HEK293 (cell line): ENCODE measurements around the gene TBX3.

ENCODE experiments used
- CTCF ChIA-PET: fragments of 350-600 bp; formaldehyde crosslinking; extraction: SDS; loops from one replicate; lab custom pipeline; 2021; ENCODE audit warnings: antibody characterized with exemption; lab: Yijun Ruan, JAX
- POLR2A ChIA-PET: fragments of 300-600 bp; formaldehyde crosslinking; extraction: SDS; loops from one replicate; lab custom pipeline; 2020; ENCODE audit warnings: antibody characterized with exemption, inconsistent platforms; lab: Yijun Ruan, JAX
- H3K27ac ChIP-seq: fragments of 200-500 bp; sonication (Bioruptor generic); 2 replicates; pipeline ENCODE4 v1.5.1; 2014; ENCODE audit warnings: low read depth, low read length, control low read depth, inconsistent platforms; ENCODE audit errors: extremely low read depth
- H3K36me3 ChIP-seq, 2 experiments: fragments of 200-500 bp in 1 of 2; sonication (Bioruptor generic) in 1 of 2; 1 replicate in 1 of 2; 2 replicates in 1 of 2; pipeline ENCODE4 v1.5.1; 2014 to 2017; ENCODE audit warnings: inconsistent platforms in 2 of 2, low read length in 2 of 2; ENCODE audit not compliant: control insufficient read depth in 2 of 2, insufficient read depth in 1 of 2
- H3K4me1 ChIP-seq: fragments of 200-500 bp; sonication (Bioruptor generic); 2 replicates; pipeline ENCODE4 v1.5.1; 2014; ENCODE audit warnings: mild to moderate bottlenecking, low read length, inconsistent platforms; ENCODE audit not compliant: control insufficient read depth, insufficient read depth
- H3K4me3 ChIP-seq: 2 replicates; pipeline ENCODE4 v1.5.1; 2011; ENCODE audit warnings: low read depth, mild to moderate bottlenecking, control low read depth, low read length, moderate library complexity
- H3K9me3 ChIP-seq: fragments of 200-500 bp; sonication (Bioruptor generic); 2 replicates; pipeline ENCODE4 v1.5.1; 2014; ENCODE audit warnings: low read depth, low read length, inconsistent platforms; ENCODE audit not compliant: control insufficient read depth, insufficient read depth
- FEZF1 ChIP-seq: fragments of 450-650 bp; formaldehyde crosslinking; IDR thresholded peaks from 2 replicates; pipeline ENCODE4 v1.5.1; 2016; ENCODE audit warnings: missing biosample characterization, missing genetic modification characterization
- KLF16 ChIP-seq: fragments of 450-650 bp; formaldehyde crosslinking; IDR thresholded peaks from 2 replicates; pipeline ENCODE4 v1.5.1; 2017; ENCODE audit warnings: missing biosample characterization, missing genetic modification characterization
- KLF7 ChIP-seq: fragments of 450-650 bp; formaldehyde crosslinking; IDR thresholded peaks from 2 replicates; pipeline ENCODE4 v1.5.1; 2016; ENCODE audit warnings: missing biosample characterization, missing genetic modification characterization, borderline replicate concordance
- RBAK ChIP-seq: fragments of 450-650 bp; formaldehyde crosslinking; IDR thresholded peaks from 2 replicates; pipeline ENCODE4 v1.5.1; 2016; ENCODE audit warnings: missing biosample characterization, missing genetic modification characterization
- SCRT2 ChIP-seq: fragments of 450-650 bp; formaldehyde crosslinking; IDR thresholded peaks from 2 replicates; pipeline ENCODE4 v1.5.1; 2016; ENCODE audit warnings: missing biosample characterization, missing genetic modification characterization
- TRIM28 ChIP-seq: IDR thresholded peaks from 2 replicates; pipeline ENCODE4 v1.6.1; 2011; ENCODE audit warnings: low read length, control low read depth, borderline replicate concordance
- ZBTB21 ChIP-seq: fragments of 450-650 bp; formaldehyde crosslinking; IDR thresholded peaks from 2 replicates; pipeline ENCODE4 v1.5.1; 2017; ENCODE audit warnings: missing biosample characterization, missing genetic modification characterization
- ZIC2 ChIP-seq: fragments of 450-650 bp; formaldehyde crosslinking; IDR thresholded peaks from 2 replicates; pipeline ENCODE4 v1.5.1; 2016; ENCODE audit warnings: missing biosample characterization, missing genetic modification characterization
- ZNF112 ChIP-seq: fragments of 450-650 bp; formaldehyde crosslinking; IDR thresholded peaks from 2 replicates; pipeline ENCODE4 v1.5.0; 2017; ENCODE audit warnings: missing biosample characterization, missing genetic modification characterization
- ZNF138 ChIP-seq: fragments of 450-650 bp; formaldehyde crosslinking; IDR thresholded peaks from 2 replicates; pipeline ENCODE4 v1.5.1; 2016; ENCODE audit warnings: missing biosample characterization, missing genetic modification characterization, borderline replicate concordance
- ZNF23 ChIP-seq: fragments of 450-650 bp; formaldehyde crosslinking; IDR thresholded peaks from 2 replicates; pipeline ENCODE4 v1.5.1; 2016; ENCODE audit warnings: missing biosample characterization, missing genetic modification characterization, borderline replicate concordance
- ZNF416 ChIP-seq: fragments of 450-650 bp; formaldehyde crosslinking; IDR thresholded peaks from 2 replicates; pipeline ENCODE4 v1.5.1; 2016; ENCODE audit warnings: missing biosample characterization, missing genetic modification characterization
- ZNF423 ChIP-seq: fragments of 450-650 bp; formaldehyde crosslinking; IDR thresholded peaks from 2 replicates; pipeline ENCODE4 v1.5.1; 2016; ENCODE audit warnings: missing biosample characterization, missing genetic modification characterization
- ZNF626 ChIP-seq: fragments of 450-650 bp; sonication (Bioruptor Pico); formaldehyde crosslinking; IDR thresholded peaks from 2 replicates; pipeline ENCODE4 v1.5.1; 2018; ENCODE audit warnings: missing biosample characterization, missing genetic modification characterization, inconsistent platforms
- ZNF843 ChIP-seq: fragments of 450-650 bp; formaldehyde crosslinking; IDR thresholded peaks from 2 replicates; pipeline ENCODE4 v1.5.1; 2016; ENCODE audit warnings: missing biosample characterization, missing genetic modification characterization
- TF ChIP-seq, protein P1 (sequence below): fragments of 450-650 bp; formaldehyde crosslinking; IDR thresholded peaks from 2 replicates; pipeline ENCODE4 v1.5.1; 2016; ENCODE audit warnings: missing biosample characterization, missing genetic modification characterization
- TF ChIP-seq, protein P2 (sequence below): fragments of 450-650 bp; IDR thresholded peaks from 2 replicates; pipeline ENCODE4 v1.5.1; 2018; ENCODE audit warnings: missing biosample characterization, mild to moderate bottlenecking, missing genetic modification characterization
- TF ChIP-seq, protein P3 (sequence below): fragments of 450-650 bp; formaldehyde crosslinking; IDR thresholded peaks from 2 replicates; pipeline ENCODE4 v1.5.1; 2016; ENCODE audit warnings: missing biosample characterization, missing genetic modification characterization, borderline replicate concordance

The TBX3 gene

DNA sequence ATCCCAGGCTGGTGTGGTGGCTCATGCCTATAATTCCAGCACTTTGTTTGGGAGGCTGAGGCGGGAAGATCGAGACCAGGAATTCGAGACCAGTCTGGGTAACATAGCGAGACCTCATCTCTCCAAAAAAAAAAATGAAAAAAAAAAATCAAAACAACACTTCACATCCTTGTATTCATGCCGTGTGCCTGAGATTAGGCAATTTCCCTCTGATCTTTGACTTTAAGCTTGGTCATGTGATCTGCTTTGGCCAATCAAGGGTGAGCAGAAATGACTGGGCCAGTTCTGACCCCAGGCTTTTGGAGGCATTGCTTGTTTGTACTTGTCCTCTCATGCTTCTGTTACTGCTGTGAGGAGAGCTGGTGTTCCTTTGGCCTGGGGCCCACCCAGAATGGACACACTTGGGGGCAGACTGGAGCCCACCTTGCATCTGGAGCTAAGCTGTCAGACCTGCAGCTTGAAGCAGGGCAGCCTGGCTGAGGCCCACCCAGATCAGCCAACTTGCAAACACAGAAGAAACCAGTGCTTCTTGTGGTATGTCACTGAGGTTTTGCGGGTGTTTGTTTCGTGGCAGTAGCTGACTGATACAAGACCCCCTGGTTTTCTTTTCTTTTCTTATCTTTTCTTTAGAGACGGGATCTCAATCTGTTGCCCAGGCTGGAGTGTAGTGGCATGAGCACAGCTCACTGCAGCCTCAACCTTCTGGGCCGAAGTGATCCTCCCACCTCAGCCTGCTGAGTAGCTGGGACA lies 29.7 kb upstream of the TBX3 start:
- TF ChIP-seq ZBTB21 (tag by site-specific recombination) = no peak
- TF ChIP-seq, protein P1, sequence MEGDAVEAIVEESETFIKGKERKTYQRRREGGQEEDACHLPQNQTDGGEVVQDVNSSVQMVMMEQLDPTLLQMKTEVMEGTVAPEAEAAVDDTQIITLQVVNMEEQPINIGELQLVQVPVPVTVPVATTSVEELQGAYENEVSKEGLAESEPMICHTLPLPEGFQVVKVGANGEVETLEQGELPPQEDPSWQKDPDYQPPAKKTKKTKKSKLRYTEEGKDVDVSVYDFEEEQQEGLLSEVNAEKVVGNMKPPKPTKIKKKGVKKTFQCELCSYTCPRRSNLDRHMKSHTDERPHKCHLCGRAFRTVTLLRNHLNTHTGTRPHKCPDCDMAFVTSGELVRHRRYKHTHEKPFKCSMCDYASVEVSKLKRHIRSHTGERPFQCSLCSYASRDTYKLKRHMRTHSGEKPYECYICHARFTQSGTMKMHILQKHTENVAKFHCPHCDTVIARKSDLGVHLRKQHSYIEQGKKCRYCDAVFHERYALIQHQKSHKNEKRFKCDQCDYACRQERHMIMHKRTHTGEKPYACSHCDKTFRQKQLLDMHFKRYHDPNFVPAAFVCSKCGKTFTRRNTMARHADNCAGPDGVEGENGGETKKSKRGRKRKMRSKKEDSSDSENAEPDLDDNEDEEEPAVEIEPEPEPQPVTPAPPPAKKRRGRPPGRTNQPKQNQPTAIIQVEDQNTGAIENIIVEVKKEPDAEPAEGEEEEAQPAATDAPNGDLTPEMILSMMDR (tag by site-specific recombination) = no peak
- no peak for TF ChIP-seq KLF16 (tag by site-specific recombination)
- TF ChIP-seq ZNF416 (tag by site-specific recombination) = no peak
- peak; percentile 65; the same call in 1 of the 2 replicates for TF ChIP-seq TRIM28
- TF ChIP-seq RBAK (tag by site-specific recombination) = peak; percentile 96
- TF ChIP-seq, protein P2, sequence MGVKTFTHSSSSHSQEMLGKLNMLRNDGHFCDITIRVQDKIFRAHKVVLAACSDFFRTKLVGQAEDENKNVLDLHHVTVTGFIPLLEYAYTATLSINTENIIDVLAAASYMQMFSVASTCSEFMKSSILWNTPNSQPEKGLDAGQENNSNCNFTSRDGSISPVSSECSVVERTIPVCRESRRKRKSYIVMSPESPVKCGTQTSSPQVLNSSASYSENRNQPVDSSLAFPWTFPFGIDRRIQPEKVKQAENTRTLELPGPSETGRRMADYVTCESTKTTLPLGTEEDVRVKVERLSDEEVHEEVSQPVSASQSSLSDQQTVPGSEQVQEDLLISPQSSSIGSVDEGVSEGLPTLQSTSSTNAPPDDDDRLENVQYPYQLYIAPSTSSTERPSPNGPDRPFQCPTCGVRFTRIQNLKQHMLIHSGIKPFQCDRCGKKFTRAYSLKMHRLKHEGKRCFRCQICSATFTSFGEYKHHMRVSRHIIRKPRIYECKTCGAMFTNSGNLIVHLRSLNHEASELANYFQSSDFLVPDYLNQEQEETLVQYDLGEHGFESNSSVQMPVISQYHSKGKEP (tag by site-specific recombination) = no peak
- no peak overlapping the region for H3K4me3 ChIP-seq
- no peaks in the 10 kb centered on the region for H3K36me3 ChIP-seq
- peaks cover 3% of the 10 kb centered on the region; the same call in 1 of the 2 replicates for H3K4me1 ChIP-seq
- no peaks in the 10 kb centered on the region for H3K9me3 ChIP-seq
- POLR2A ChIA-PET = interaction anchor here (1.7 kb wide), 1 partner anchor 29 kb away, joined by 8 read pairs; the partner anchor contains the start of gene TBX3
- CTCF ChIA-PET = interaction anchor here (0.9 kb wide), 1 partner anchor 76 kb away, joined by 4 read pairs; no protein-coding TSS in a partner anchor
- no peak overlapping the region for H3K27ac ChIP-seq

DNA sequence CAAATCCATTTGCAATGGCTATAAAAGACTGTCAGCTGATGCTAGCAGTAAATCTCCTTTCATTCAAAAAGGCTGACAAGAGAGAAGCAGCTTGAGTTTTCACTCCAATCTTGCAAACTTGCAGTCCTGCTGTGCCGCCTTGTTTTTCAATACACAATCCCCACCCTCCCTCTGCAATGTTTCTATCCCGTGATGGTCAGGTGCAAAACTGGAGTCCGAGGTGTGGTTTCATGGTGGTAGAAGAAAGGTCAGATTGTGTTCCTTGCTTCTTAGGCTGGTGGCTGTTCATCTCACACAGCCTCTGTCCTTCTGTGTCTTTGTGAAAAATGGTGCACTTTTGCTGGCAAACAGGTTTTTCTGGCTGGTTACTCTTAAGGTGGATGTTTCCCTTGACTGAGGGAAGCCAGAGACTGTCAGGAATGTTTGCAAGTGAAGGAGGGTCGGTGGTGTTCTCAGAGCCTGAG lies 27.7 kb upstream of the TBX3 start:
- Histone ChIP-seq H3K9me3 (no peaks in the 10 kb centered on the region), H3K4me3 (no peak overlapping the region), H3K27ac (no peak overlapping the region), H3K36me3 (no peaks in the 10 kb centered on the region), H3K4me1 (no peaks in the 10 kb centered on the region)
- ChIA-PET CTCF (no interaction called here), POLR2A (no interaction called here)
- 0 out of 2 replicates have a peak, but pooled peaks have one; percentile 24 for TF ChIP-seq FEZF1
- TF ChIP-seq ZNF843 (tag by site-specific recombination) = no peak
- TF ChIP-seq TRIM28 = peak; percentile 67; the same call in 1 of the 2 replicates
- TF ChIP-seq ZNF112 (tag by site-specific recombination) = no peak
- no peak for TF ChIP-seq ZNF423 (tag by site-specific recombination)
- TF ChIP-seq ZNF626 (tag by site-specific recombination) = no peak
- peak; percentile 42 for TF ChIP-seq ZIC2 (tag by site-specific recombination)

- no peaks in the 10 kb centered on the region for H3K36me3 ChIP-seq
- no peaks in the 10 kb centered on the region for H3K9me3 ChIP-seq
- POLR2A ChIA-PET = no interaction called here
- no peaks in the 10 kb centered on the region for H3K4me1 ChIP-seq
- no peak overlapping the region for H3K4me3 ChIP-seq
- H3K27ac ChIP-seq = no peak overlapping the region
- CTCF ChIA-PET = interaction anchor here (0.7 kb wide), 1 partner anchor 41 kb away, joined by 3 read pairs; no protein-coding TSS in a partner anchor
- TF ChIP-seq ZNF423 (tag by site-specific recombination) (no peak), ZNF138 (tag by site-specific recombination) (no peak), KLF7 (tag by site-specific recombination) (no peak), ZIC2 (tag by site-specific recombination) (no peak), SCRT2 (tag by site-specific recombination) (no peak), ZBTB21 (tag by site-specific recombination) (no peak), ZNF23 (tag by site-specific recombination) (no peak)
- TF ChIP-seq, protein P3, sequence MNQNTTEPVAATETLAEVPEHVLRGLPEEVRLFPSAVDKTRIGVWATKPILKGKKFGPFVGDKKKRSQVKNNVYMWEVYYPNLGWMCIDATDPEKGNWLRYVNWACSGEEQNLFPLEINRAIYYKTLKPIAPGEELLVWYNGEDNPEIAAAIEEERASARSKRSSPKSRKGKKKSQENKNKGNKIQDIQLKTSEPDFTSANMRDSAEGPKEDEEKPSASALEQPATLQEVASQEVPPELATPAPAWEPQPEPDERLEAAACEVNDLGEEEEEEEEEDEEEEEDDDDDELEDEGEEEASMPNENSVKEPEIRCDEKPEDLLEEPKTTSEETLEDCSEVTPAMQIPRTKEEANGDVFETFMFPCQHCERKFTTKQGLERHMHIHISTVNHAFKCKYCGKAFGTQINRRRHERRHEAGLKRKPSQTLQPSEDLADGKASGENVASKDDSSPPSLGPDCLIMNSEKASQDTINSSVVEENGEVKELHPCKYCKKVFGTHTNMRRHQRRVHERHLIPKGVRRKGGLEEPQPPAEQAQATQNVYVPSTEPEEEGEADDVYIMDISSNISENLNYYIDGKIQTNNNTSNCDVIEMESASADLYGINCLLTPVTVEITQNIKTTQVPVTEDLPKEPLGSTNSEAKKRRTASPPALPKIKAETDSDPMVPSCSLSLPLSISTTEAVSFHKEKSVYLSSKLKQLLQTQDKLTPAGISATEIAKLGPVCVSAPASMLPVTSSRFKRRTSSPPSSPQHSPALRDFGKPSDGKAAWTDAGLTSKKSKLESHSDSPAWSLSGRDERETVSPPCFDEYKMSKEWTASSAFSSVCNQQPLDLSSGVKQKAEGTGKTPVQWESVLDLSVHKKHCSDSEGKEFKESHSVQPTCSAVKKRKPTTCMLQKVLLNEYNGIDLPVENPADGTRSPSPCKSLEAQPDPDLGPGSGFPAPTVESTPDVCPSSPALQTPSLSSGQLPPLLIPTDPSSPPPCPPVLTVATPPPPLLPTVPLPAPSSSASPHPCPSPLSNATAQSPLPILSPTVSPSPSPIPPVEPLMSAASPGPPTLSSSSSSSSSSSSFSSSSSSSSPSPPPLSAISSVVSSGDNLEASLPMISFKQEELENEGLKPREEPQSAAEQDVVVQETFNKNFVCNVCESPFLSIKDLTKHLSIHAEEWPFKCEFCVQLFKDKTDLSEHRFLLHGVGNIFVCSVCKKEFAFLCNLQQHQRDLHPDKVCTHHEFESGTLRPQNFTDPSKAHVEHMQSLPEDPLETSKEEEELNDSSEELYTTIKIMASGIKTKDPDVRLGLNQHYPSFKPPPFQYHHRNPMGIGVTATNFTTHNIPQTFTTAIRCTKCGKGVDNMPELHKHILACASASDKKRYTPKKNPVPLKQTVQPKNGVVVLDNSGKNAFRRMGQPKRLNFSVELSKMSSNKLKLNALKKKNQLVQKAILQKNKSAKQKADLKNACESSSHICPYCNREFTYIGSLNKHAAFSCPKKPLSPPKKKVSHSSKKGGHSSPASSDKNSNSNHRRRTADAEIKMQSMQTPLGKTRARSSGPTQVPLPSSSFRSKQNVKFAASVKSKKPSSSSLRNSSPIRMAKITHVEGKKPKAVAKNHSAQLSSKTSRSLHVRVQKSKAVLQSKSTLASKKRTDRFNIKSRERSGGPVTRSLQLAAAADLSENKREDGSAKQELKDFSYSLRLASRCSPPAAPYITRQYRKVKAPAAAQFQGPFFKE = no peak
- TF ChIP-seq, all 188 proteins: peak for 0
Observed at GRCh38 chr12:114710151-114710550, 26.2 kb upstream of the TBX3 start.
